Stimulated activated CD4-positive, alpha-beta T cell treated with anti-CD3 and anti-CD28 coated beads, Interleukin-2, amount 100 ng/mL, for 24 hours (primary cell): ENCODE results near the gene BSND.

Experiments used
- DNase-seq, 2 donors: peaks; one replicate each; pipeline ENCODE4 v3.0.0-alpha.2; 2020

BSND gene

DNA sequence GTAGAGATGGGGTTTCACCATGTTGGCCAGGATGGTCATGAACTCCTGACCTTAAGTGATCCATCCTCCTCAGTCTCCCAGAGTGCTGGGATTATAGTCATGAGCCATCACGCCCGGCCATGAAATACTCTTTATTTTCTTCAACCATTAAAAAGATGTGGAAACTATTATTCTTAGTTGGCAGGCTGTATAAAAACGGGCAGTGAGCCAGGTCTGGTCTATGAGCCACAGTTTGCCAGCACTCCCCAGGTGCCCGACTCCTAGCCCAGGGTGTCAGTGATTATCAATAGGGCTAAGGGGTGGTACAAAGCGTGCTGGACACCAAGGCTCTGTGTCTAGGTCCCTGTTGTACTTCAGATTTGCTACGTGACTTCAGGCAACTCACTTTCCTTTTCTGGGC is 22.0 kb upstream of the BSND start:
- DNase-seq: no peak

DNA sequence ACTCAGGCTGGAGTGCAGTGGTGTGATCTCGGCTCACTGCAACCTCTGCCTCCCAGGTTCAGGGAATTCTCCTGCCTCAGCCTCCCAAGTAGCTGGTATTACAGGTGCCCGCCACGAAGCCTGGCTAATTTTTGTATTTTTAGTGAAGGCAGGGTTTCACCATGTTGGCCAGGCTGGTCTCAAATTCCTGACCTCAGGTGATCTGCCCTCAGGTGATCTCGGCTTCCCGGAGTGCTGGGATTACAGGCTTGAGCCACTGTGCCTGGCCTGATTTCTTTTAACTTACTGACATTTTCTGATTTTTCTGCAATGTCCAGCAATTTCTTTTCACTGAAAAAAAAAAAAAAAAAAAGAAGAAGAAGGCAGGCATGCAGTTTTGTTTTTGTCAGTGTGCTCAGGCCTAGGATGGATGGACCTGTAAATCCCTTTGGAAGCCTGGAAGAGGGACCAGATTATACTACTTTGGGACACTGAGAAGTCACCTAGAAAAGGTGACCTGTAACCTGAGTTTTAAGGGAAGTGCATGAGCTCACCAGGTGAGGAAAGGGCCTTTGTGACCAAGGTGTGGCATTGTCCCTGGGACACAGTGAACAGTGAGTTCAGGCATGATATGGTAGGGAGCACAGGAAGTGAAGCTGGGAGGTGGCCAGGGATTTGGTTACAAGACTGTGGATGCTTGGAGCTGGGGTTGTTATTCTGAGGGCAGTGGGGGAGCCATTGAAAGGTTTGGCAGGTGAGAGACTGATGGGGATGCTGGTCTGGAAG is 21.0 kb upstream of the BSND start:
- no peak for DNase-seq

DNA sequence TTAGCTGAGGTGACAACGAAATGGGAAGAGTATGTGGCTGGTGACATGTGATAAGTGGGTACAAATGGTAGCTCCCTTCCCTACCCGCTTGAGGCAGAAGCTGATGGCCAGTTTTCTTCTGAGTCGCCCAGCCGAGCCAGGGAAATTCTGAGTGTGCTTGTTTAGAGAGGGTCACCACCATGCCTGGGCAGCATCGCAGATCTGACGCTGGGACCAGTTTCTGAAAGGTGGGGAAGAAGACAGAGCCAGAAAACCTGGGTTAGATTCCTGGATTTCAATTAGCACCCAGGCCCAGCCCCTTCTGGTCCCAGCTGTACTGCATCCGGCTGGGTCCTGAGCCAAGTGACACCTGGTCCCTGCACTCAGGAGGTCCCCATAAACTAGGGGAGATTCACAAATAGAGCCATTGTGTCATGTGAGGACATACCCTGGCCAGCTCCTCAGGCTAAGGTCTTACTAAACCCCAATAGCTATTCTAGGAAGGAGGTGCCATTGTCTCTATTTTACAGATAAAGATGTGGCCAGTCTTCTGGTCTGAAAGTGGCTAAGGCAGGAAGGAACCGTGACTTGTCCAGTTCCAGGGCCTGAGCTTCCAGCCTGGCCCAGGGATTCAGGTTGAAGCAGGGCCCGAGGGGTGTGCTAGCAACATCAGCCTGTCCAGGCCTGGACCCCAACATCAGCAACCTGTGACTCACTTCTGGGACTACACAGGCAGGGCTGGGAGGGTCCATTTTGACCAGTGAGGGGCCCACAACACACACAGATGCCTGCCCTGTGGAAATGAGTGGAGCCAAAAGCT is 20.0 kb upstream of the BSND start:
- no peak for DNase-seq

DNA sequence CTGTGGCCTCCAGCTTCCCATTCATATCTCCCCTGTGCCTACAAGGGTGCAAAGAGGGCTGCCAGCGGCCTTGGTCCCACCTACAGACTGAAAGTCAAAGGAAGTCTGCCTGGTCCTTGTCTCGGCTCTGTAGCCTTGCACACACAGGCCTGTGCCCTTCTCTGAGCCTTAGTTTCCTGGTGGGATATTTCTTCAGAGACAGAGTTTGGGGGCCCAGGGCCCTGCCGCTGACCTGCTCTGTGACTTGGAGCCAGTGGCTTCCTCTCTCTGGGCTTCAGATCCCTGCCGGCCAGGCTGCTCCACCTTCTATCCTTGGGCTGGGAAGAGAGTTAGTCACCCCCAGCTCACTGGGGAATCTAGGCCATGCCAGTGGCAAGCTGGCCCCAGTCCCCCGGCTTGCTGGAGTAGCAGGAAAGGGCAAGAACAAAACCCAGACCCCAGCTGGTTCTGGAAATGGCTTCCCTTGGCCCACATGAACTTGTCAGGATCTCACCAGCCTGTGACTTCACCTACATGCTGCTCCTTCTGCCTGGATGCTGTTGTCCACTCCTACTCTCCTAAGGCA is 19.3 kb upstream of the BSND start:
- no peak for DNase-seq

DNA sequence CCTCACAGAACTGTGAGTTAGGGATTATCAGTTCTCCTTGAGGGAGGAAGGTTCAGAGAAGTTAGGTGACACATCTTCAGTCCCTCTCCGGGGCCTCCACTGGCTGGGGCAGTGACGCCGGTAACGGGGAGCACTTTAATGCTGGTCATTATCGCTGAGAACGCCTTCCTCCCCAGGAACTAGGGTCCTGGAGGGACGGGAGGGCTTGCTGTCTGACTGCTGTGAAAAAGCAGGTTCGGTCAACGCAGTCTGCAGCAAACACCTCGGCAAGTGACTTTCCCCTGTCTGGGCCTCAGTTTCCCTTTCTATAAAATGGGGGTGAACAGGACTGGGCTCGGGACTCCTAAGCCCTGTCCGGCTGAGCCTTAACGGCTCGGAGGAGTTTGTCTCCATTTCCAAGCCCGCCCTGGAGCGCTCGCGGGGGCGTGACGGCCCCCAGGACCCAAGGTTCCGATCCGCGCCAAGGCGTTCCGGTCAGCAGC is 18.6 kb upstream of the BSND start:
- DNase-seq: no peak

DNA sequence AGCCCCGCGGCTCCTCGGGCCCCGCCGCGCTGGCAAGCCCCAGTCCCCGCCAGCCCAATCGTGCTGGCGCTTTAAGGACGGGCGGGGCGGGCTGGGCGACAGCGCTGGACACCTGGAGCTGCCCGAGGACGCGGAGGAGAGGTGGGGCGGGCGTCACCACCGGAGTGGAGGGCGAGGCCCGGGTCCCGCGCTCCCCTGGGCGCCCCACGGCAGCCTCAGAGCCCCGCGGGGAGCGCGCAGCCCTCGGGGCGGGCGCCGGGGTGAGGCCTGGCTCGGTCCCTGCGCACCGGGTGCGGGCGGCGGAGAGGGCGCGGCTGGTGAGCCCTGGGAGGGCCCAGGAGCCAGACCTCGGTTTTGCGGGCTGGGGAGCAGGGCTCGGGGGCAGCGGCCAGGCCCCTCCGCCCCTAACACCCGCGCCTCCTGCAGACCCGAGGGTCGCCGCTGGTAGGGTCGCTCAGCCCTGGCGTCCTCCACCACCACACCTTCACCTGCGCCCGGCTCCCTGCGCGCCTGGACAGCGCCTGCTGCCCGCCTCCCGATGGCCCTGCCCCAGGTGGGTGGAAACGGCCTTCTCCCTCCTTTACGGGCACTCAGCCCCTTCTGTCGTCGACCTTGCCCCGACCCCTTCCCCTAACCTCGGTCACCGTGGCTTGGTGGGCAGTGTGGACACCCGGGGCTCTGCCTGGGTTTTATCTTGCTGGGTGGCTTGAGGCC is 18.0 kb upstream of the BSND start, which contains the start of gene TMEM61:
Gene TMEM61, plus strand, starts transcription at position 101 of the 714 bp plus-strand sequence. Its CDS starts 438 bp downstream, at position 539.
- DNase-seq: no peak

DNA sequence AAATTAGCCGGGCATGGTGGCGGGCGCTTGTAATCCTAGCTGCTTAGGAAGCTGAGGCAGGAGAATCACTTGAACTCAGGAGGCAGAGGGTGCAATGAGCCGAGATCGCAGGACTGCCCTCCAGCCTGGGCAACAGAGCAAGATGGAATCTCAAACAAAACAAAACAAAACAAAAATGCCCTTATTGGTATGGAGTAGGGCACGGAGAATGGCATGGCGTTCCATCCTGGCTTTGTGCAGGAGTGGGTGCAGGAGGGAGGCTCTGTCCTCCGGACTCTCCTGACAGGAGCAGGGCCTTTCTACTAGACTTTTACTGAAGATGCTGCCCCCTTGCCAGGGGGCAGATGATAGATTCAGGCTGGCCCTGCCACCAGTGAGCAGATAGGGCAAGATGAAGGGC is 17.3 kb upstream of the BSND start:
- DNase-seq: no peak

DNA sequence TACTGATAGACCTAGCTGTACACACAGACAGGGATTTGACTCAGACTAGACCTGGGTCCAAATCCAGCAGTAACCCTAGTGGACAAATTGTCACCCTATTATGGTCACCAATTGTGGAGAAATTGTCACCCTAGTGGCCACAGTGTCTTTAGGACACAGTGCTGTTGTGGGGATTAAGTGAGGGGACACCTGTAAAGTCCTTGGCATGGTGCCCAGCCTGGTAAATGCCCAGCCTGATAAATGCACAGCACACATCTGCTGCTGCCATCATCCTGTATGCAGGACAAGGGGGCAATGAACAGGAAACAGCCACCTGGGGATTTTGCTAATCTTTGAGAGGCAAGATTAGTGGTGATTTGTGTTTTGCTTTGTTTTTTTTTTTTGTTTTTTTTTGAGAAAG is 16.0 kb upstream of the BSND start:
- DNase-seq: no peak

DNA sequence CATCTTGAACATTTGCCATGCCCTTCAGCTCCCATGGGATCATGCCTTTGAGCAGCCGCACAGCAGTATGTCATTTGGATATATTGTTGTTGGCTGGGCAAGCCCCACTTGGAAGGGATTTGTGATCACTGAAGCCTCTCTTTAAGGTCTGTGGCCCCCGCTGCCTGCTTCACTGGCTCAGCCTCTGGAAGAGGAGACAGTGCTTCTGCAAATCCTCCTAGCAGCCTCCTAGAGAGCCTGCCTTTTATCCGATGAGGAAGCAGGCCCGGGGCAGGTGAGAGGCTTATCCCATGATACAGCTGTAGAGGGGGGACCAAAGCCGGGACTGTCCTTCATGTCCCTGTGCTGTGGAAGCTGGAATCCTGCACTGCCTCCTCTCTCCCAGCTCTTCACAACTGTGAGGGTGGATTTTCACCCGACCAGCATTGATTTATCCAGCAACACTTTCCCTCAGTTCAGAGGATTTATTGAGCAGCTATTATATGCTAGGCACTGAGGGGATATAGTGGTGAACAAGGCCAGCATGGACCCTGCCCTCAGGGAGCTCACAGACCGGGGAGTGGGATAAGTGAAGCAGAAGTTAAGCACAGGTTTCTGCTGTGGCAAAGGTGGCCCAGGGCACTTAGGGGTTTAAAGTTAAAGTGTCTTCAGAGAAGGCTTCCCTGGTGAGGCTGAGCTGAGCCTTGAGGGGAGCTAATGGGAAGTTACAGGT is 14.4 kb upstream of the BSND start:
- DNase-seq: no peak

DNA sequence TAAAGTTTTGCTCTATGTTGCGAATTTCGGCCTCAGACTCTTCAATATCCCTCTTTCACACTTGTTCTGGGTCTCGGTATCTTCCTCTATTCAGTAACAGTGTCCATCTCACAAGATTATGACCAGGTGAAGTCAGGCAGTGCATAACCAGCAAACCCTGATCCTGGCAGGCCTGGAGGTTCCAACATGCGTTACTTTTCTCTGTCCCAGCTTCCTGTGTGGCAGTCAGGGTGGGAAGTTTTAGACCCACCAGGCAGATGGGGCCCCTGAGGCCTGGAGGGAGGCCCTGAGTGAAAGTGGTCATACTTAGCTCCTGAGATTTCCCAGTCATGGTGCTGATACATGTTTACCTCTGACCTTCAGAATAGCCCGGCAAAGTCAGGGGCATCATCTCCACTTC is 13.2 kb upstream of the BSND start:
- no peak for DNase-seq

DNA sequence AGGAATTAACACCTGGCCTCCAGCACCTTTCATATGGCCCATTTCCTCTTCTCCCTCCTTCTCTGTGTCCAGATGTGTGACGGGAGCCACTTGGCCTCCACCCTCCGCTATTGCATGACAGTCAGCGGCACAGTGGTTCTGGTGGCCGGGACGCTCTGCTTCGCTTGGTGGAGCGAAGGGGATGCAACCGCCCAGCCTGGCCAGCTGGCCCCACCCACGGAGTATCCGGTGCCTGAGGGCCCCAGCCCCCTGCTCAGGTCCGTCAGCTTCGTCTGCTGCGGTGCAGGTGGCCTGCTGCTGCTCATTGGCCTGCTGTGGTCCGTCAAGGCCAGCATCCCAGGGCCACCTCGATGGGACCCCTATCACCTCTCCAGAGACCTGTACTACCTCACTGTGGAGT is 12.7 kb upstream of the BSND start:
- no peak for DNase-seq

DNA sequence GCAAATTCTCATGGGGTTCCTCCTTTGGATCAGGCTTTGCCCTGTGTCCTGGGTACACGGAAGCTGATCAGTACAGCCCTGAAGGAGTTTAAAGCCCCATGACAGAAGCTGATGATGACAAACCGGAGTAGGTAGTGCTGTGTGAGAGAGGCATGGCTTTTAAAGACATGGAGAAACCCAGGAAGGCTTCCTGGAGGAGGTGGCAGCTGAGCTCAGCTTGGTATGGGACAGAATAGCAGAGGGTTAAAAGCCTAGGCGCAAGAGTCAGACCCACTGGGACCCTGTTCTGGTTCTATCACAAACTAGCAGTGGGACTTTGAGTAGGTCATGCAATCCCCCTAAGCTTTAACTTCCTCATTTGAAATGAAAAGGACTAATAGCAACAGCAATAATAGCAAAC is 12.2 kb upstream of the BSND start:
- no peak for DNase-seq

DNA sequence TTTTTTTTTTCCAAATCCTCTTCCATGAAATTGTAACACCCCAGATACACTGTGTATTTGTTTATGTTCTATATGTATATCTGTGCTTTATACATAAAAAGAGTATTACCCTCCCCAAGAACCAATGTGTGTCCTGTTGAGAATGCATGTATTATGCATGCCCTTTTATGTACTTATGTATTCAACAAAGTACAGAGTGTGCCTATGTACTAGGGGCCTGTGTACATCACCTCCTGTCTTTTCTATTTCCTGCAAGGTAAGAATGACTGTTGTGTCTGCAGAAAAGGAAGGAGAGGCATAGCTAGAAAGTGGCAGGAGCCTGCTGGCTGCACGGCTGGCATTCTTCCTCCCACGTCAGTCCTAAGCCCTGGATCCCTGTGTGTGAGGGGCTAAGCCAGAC is 11.3 kb upstream of the BSND start:
- DNase-seq: no peak

DNA sequence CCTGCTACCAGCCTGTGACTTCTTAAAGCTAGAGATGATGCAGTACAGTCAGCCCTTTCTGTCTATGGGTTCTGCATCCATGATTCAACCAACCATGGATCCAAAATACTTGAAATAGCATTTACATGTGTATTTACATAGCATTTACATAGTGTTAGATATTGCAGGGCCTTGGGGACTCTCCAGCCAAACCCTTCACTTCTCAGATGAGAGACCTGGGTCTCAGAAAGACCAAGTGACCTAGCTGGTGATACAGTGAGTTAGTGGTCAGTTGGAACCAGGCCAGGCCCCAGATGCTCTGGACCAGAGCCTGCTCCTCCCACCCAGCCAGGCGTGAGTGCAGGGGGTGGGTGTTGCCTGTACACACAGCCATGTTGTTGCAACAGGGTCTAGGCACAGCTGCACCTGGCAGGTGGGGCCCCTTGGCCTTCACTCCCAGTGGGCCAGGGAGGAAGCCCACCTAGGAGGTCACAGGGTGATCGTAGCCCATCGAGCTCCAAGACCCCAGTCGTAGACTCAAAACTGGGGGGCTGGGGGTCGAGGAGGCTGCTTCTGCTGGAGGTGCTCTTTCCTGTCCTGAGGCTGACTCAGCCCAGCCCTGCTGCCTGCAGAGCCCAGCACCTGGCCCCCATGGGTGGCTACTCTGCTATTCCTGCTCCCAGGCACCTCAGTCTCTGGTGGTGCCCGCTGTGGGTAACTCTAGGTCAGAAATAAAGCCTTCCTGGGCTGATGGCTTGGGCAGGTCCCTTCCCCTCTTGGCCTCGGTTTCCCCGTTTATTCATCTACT is 10.6 kb upstream of the BSND start:
- DNase-seq: no peak

DNA sequence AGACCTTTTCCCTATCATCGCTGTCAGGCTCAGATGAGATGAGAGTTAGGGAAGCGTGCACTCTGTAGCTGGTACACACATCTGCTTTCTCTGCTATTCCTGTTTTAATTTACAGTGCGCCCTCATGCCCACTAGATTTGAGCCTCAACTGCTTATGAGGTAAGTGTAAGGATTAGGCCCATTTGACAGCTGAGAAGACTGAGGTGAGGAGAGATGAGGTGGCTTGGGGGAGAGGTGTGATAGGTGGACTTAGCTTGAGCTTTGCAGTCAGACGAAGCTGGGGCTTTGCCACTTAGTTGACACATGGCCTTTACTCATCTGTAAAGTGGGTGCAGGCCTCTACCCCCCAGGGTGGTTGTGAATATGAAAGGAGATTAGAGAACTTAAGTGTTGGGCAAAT is 9.8 kb upstream of the BSND start:
- DNase-seq: no peak

DNA sequence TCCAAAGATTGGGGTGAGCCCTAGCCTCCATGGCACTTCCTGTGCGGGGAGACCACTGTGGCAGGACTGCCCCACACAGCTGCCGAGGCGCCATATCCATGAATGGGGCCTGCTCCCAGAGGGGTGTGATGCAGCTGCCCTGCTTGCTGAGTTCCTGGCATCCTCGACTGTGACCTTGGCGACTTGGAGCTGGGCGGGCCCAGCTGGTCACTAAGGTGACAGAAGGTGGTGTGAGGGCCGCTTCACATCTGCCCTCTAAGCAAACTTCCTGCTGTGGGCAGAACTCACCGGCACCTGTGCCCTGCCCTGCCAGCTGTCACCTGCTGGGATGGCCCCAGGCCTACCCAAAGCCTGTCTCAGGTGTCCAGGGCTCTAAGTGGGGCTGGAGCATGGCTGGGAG is 9.3 kb upstream of the BSND start:
- no peak for DNase-seq

DNA sequence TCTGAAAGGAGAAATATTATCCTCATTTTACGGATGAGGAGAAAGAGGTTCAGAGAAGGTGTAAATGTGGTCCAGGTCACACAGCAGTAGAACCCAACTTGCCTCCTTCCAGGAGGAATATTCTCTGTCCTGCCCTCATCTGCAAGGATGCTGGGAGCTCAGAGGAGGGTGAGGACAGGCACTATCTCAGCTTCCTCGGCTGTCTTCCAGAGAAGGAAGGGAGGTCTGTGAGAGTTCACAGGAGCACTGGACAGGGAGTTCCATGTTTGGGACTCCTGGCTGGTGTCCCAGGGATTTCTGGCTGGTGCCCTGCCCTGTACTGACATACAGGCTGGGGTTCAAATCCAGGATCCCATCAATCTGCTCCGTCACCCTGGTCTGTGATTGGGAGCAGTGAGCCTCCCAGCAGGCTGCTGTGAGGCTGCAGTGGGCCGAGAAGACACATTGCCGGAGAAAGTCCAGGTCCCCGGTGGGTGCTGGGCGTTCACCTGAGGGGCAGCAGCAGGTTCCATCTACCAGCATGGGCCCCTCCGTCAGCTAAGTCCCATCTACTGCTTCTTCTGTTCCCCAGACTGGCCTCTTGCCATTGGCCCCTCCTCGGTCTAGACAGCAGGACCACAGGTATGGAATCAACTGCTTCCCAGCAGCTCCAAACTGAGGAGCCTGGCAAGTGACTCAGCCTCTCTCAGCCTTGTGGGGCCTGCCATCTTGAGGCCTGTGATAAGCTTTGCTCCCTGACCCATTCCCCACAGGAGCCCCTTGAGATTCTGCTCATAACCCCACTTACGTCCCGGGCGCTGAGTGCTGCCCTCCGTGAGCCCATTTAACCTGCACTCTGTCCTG is 8.5 kb upstream of the BSND start:
- DNase-seq: no peak

DNA sequence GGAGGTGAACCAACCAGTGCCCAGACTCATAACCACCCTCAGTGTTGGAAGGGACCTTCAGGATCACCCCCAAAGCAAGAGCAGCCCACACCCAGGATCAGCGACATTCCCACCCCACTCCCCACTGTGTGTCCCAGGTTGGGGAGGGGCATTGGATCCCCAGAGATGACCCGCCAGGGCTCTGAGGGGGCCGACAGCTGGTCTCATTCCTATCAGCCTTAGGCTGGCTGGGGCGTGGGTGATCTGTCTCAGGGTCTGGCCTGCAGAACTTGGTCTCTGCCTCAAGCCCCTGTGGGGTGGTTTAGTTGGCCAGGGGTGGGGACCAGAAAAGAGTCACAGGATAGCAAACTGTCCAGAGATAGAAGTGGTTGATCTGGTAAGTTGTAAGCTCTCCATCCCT is 7.8 kb upstream of the BSND start:
- DNase-seq: no peak

DNA sequence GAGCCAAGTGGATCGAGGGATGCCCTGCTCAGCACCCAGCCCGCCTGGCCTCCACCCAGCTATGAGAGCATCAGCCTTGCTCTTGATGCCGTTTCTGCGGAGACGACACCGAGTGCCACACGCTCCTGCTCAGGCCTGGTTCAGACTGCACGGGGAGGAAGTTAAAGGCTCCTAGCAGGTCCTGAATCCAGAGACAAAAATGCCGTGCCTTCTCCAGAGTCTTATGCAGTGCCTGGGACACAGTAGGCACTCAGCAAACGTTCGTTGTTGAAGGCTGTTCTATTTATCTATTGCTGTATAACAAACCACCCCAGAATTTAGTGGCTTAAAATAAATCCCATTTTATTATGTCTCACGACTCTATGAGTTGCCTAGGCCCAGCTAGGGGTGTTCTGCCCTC is 6.8 kb upstream of the BSND start:
- DNase-seq: no peak

DNA sequence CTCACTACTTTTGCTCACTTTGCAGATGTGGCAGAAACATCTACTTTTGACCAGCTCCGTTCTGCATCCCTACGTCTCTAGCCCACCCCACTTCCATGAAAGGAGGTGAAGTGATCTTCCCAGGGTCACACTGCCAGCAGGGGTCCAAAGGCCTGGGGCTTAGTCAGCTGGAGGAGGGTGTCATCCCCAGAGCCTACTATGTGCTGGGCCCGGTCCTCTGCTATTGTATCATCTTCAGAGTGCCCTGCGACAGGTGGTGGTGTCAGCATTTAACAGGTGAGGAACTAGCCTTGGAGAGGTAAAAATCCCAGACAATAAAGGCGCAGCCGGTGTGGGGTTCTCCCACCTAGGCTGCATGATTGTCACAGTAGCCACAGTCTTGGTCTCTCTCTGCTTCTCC is 5.6 kb upstream of the BSND start:
- no peak for DNase-seq
